Choroid plexus epithelial cell (primary cell): ENCODE results near the gene CDH13.

Source experiments
- DNase-seq: peaks from one replicate; pipeline ENCODE4 v3.0.0-alpha.2; 2010; ENCODE audit warnings: low read depth
- H3K4me3 ChIP-seq: 2 replicates; pipeline ENCODE4 v1.5.1; 2011; ENCODE audit warnings: low read depth, mild to moderate bottlenecking, control low read depth, low read length, moderate library complexity
- CTCF ChIP-seq: conservative IDR thresholded peaks from 2 replicates; pipeline ENCODE4 v1.5.1; 2011; ENCODE audit warnings: low read depth, mild to moderate bottlenecking, control low read depth, inconsistent platforms, low read length, moderate library complexity

The CDH13 gene

GRCh38 chr16:83554540-83554939, 927.8 kb downstream of the CDH13 start:
- no peak overlapping the region for H3K4me3 ChIP-seq
- no peak for TF ChIP-seq CTCF
- no peak for DNase-seq

- no peak overlapping the region for H3K4me3 ChIP-seq
- TF ChIP-seq CTCF, result no peak
- DNase-seq, result peak; percentile 57
Observed at GRCh38 chr16:83561876-83562275, 935.1 kb downstream of the CDH13 start.

- no peak overlapping the region for H3K4me3 ChIP-seq
- no peak for DNase-seq
- TF ChIP-seq CTCF, result no peak
Observed at GRCh38 chr16:83568345-83568744, 941.6 kb downstream of the CDH13 start.

- DNase-seq, result peak; percentile 43
- TF ChIP-seq CTCF, result no peak
- H3K4me3 ChIP-seq, result no peak overlapping the region
Observed at GRCh38 chr16:83574388-83574787, 947.6 kb downstream of the CDH13 start.

- H3K4me3 ChIP-seq, result no peak overlapping the region
- TF ChIP-seq CTCF, result no peak
- no peak for DNase-seq
Observed at GRCh38 chr16:83577078-83577745, 950.4 kb downstream of the CDH13 start.

- DNase-seq, result no peak
- H3K4me3 ChIP-seq, result no peak overlapping the region
- no peak for TF ChIP-seq CTCF
Observed at GRCh38 chr16:83578171-83578570, 951.4 kb downstream of the CDH13 start.

- no peak overlapping the region for H3K4me3 ChIP-seq
- no peak for DNase-seq
- no peak for TF ChIP-seq CTCF
Observed at GRCh38 chr16:83579027-83579426, 952.3 kb downstream of the CDH13 start.
